Kidney (tissue), 14 donors: ENCODE data around the gene DHCR24. TPM values are rescaled to one million over a fixed set of nuclear protein-coding genes. Genes with fewer than 3 reads are reported as not detected.
A peak's percentile ranks its signal among the peaks of the same experiment; 100 is the strongest.

Experiments
- DNase-seq, 5 donors: peaks; one replicate each; pipeline ENCODE4 v3.0.0-alpha.2; 2013 to 2020
- FAIRE-seq: peaks from 2 replicates; lab custom pipeline; 2012; peaks lifted over from hg19 to GRCh38; lab: Jason Lieb, UNC
- H3K27ac ChIP-seq, 2 donors: one replicate each; pipeline ENCODE4 v1.7.0; 2013; ENCODE audit warnings: low read depth in 2 of 2, low read length in 2 of 2, inconsistent platforms in 1 of 2
- H3K27me3 ChIP-seq: one replicate; pipeline ENCODE4 v1.7.1; 2013; ENCODE audit warnings: low read length, inconsistent platforms; ENCODE audit not compliant: control insufficient read depth, insufficient read depth
- H3K36me3 ChIP-seq, 3 donors: one replicate each; pipeline versions ENCODE4 v1.7.0 to v1.7.1; 2013; ENCODE audit warnings: low read length in 3 of 3, control low read depth in 1 of 3, inconsistent platforms in 1 of 3; ENCODE audit not compliant: insufficient read depth in 3 of 3, control insufficient read depth in 2 of 3
- H3K4me1 ChIP-seq, 3 donors: one replicate each; pipeline versions ENCODE4 v1.7.0 to v1.7.1; 2013; ENCODE audit warnings: low read length in 3 of 3, inconsistent platforms in 1 of 3, low read depth in 1 of 3; ENCODE audit not compliant: control insufficient read depth in 2 of 3, insufficient read depth in 2 of 3
- H3K4me3 ChIP-seq, 3 donors: one replicate each; pipeline versions ENCODE4 v1.7.0 to v1.8.1; 2013; ENCODE audit warnings: low read length in 3 of 3, control low read depth in 1 of 3, inconsistent platforms in 1 of 3
- H3K9ac ChIP-seq, 3 donors: one replicate each; pipeline versions ENCODE4 v1.7.0 to v1.7.1; 2013; ENCODE audit warnings: low read length in 3 of 3, control low read depth in 1 of 3, inconsistent platforms in 1 of 3
- H3K9me3 ChIP-seq, 3 donors: one replicate each; pipeline versions ENCODE4 v1.7.0 to v1.7.1; 2013; ENCODE audit warnings: low read length in 3 of 3, control low read depth in 1 of 3, inconsistent platforms in 1 of 3; ENCODE audit not compliant: control insufficient read depth in 2 of 3, insufficient read depth in 1 of 3
- CTCF ChIP-seq: IDR thresholded peaks from 3 replicates; pipeline ENCODE4 v1.5.1; 2012; ENCODE audit warnings: mild to moderate bottlenecking, moderate library complexity, borderline replicate concordance; ENCODE audit not compliant: insufficient read depth; ENCODE audit errors: extremely low read depth
- intact Hi-C: fragments of 100-400 bp; cut with DNase I; formaldehyde crosslinking; loops from one replicate; pipeline ENCODE4 v1.11.1; 2022
- polyA plus RNA-seq: library from polyadenylated mRNA; stranded (reverse); fragments of 350-450 nt; fragmentation: Illumina TruSeq; extraction: RNeasy Lipid Tissue Mini Kit (QIAGEN cat#74804); gene quantifications from one replicate; pipeline ENCODE4 v1.2.3, GENCODE V29; 2014; ENCODE audit warnings: low read depth, low replicate concordance; ENCODE audit not compliant: insufficient read depth
- total RNA-seq: library from RNA; stranded (reverse); fragmentation: NEBNext Ultra II Directional; extraction: Animal tissue kit (Norgen Biotek cat#: 25700); gene quantifications from one replicate; pipeline ENCODE4 v1.2.1, GENCODE V29; 2021
- donor health status: control.
- donor health status: control.
- donor health status: control.
- donor health status: control.
- donor health status: control.
- donor health status: DM: yes; HTN: yes; CAD: no.
- donor health status: Normal renal cell carcinoma (clear cell type).

DHCR24 gene
- total and polyA plus RNA-seq, 2 donors from 2014 or later: 33.7 to 91.7 TPM

GRCh38 chr1:54805466-54805865 is 81.5 kb downstream of the DHCR24 start:
- Histone ChIP-seq H3K4me3 (no peak overlapping the region), H3K27ac (no peak overlapping the region), H3K4me1 (peaks cover 0 to 14% (median 10%) of the 10 kb centered on the region in 3 donors), H3K36me3 (no peaks in the 10 kb centered on the region), H3K9me3 (no peaks in the 10 kb centered on the region), H3K27me3 (no peaks in the 10 kb centered on the region), H3K9ac (no peak overlapping the region)
- no peak for TF ChIP-seq CTCF
- DNase-seq (peak in 1 of 5 donors; percentile 25), FAIRE-seq (no peak)
- intact Hi-C loops: no loop called here

- H3K4me1 ChIP-seq: peaks cover 0 to 16% (median 14%) of the 10 kb centered on the region in 3 donors
- DNase-seq: peak in 1 of 5 donors; percentile 13
- no peaks in the 10 kb centered on the region for H3K27me3 ChIP-seq
- no peak overlapping the region for H3K9ac ChIP-seq
- H3K27ac ChIP-seq: peak overlapping the region in 1 of 2 donors; percentile 1
- H3K36me3 ChIP-seq: no peaks in the 10 kb centered on the region
- TF ChIP-seq CTCF: no peak
- no peaks in the 10 kb centered on the region for H3K9me3 ChIP-seq
- no peak for FAIRE-seq
- intact Hi-C loops: no loop called here
- H3K4me3 ChIP-seq: no peak overlapping the region
Observed at GRCh38 chr1:54804471-54805132, 82.4 kb downstream of the DHCR24 start.

GRCh38 chr1:54803761-54804470 is 83.1 kb downstream of the DHCR24 start:
- Histone ChIP-seq H3K4me1 (peaks cover 0 to 23% (median 20%) of the 10 kb centered on the region in 3 donors), H3K9ac (no peak overlapping the region), H3K27me3 (no peaks in the 10 kb centered on the region), H3K27ac (peak overlapping the region in 1 of 2 donors; percentile 1), H3K36me3 (no peaks in the 10 kb centered on the region), H3K9me3 (no peaks in the 10 kb centered on the region), H3K4me3 (no peak overlapping the region)
- FAIRE-seq: no peak
- intact Hi-C loops: no loop called here
- no peak for TF ChIP-seq CTCF
- DNase-seq: peak in 2 of 5 donors; percentile 26 to 88
